ENCODE measurements around the gene GTF2H2C. TPM values are rescaled to one million over a fixed set of nuclear protein-coding genes. Genes with fewer than 3 reads are reported as not detected.

GTF2H2C gene
- total RNA-seq, 1 experiment from 2014 or later, result 46.3 TPM

GRCh38 chr5:69517763-69518212 is 42.2 kb upstream of the GTF2H2C start:
- Histone ChIP-seq H3K9me3 (ENCODE audit: control insufficient read depth, insufficient read depth, low read depth, low read length) (no peaks in the 10 kb centered on the region), H3K27ac (ENCODE audit: low read length) (peak overlapping the region; percentile 73), H3K27me3 (ENCODE audit: control insufficient read depth, insufficient read depth, low read length) (no peaks in the 10 kb centered on the region), H3K36me3 (ENCODE audit: control insufficient read depth, insufficient read depth, low read length) (no peaks in the 10 kb centered on the region), H3K4me3 (ENCODE audit: low read depth in 2 of 2, low read length in 2 of 2) (no peak overlapping the region), H3K4me1 (ENCODE audit: control insufficient read depth, insufficient read depth, low read length) (peaks cover 69% of the 10 kb centered on the region)
- ChIA-PET CTCF (no interaction called here), POLR2A (interaction anchor here (0.7 kb wide), 1 partner anchor 16 kb away, joined by 5 read pairs; no protein-coding TSS in a partner anchor)
- intact Hi-C loops (cut with micrococcal nuclease; ENCODE audit: unreplicated experiment), result no loop called here
- ATAC-seq (peak; percentile 81), DNase-seq (ENCODE audit: low read depth, low spot score) (peak; percentile 75)
- BruUV-seq (replicated peaks), result no TSS peak
- TF ChIP-seq SIN3A (IDR thresholded peaks at IDR 0.05; ENCODE audit: borderline replicate concordance, insufficient read depth, low read depth, low read length) (0 out of 2 replicates have a peak, but pooled peaks have one; percentile 29), TCF7L2 (IDR thresholded peaks at IDR 0.05; ENCODE audit: low read depth, low read length) (peak; percentile 87), REST (IDR thresholded peaks at IDR 0.05; ENCODE audit: insufficient read depth in 1 of 2, low read depth in 2 of 2, low read length in 1 of 2) (no peak), POLR2AphosphoS5 (IDR thresholded peaks at IDR 0.05; ENCODE audit: low read depth, low read length) (peak; percentile 81; the same call in 1 of the 2 replicates), CTCF (IDR thresholded peaks at IDR 0.05) (no peak)
- in situ Hi-C loops (cut with HindIII; ENCODE audit: low pct_unique_long_range_greater_than_20kb, low sequenced_read_pairs), result no loop called here

GRCh38 chr5:69519285-69519684 is 40.7 kb upstream of the GTF2H2C start:
- CTCF ChIA-PET, result interaction anchor here (0.6 kb wide), 1 partner anchor 106 kb away, joined by 8 read pairs; no protein-coding TSS in a partner anchor
- H3K4me1 ChIP-seq (ENCODE audit: control insufficient read depth, insufficient read depth, low read length), result peaks cover 56% of the 10 kb centered on the region
- H3K36me3 ChIP-seq (ENCODE audit: control insufficient read depth, insufficient read depth, low read length), result no peaks in the 10 kb centered on the region
- H3K9me3 ChIP-seq (ENCODE audit: control insufficient read depth, insufficient read depth, low read depth, low read length), result no peaks in the 10 kb centered on the region
- ATAC-seq, result no peak
- no peaks in the 10 kb centered on the region for H3K27me3 ChIP-seq (ENCODE audit: control insufficient read depth, insufficient read depth, low read length)
- no peak for DNase-seq (ENCODE audit: low read depth, low spot score)
- TF ChIP-seq POLR2AphosphoS5 (IDR thresholded peaks at IDR 0.05; ENCODE audit: low read depth, low read length) (no peak), SIN3A (IDR thresholded peaks at IDR 0.05; ENCODE audit: borderline replicate concordance, insufficient read depth, low read depth, low read length) (no peak), TCF7L2 (IDR thresholded peaks at IDR 0.05; ENCODE audit: low read depth, low read length) (no peak)
- no TSS peak for BruUV-seq (replicated peaks)
- H3K4me3 ChIP-seq (ENCODE audit: low read depth in 2 of 2, low read length in 2 of 2), result no peak overlapping the region
- in situ Hi-C loops (cut with HindIII; ENCODE audit: low pct_unique_long_range_greater_than_20kb, low sequenced_read_pairs), result no loop called here
- peak overlapping the region; percentile 73 for H3K27ac ChIP-seq (ENCODE audit: low read length)
- POLR2A ChIA-PET, result no interaction called here
- intact Hi-C loops (cut with micrococcal nuclease; ENCODE audit: unreplicated experiment), result no loop called here

- Histone ChIP-seq H3K27me3 (ENCODE audit: control insufficient read depth, insufficient read depth, low read length) (no peaks in the 10 kb centered on the region), H3K27ac (ENCODE audit: low read length) (peak overlapping the region; percentile 58; the same call in 1 of the 2 replicates), H3K4me3 (ENCODE audit: low read depth in 2 of 2, low read length in 2 of 2) (no peak overlapping the region), H3K9me3 (ENCODE audit: control insufficient read depth, insufficient read depth, low read depth, low read length) (no peaks in the 10 kb centered on the region), H3K36me3 (ENCODE audit: control insufficient read depth, insufficient read depth, low read length) (no peaks in the 10 kb centered on the region), H3K4me1 (ENCODE audit: control insufficient read depth, insufficient read depth, low read length) (peaks cover 47% of the 10 kb centered on the region)
- no peak for DNase-seq (ENCODE audit: low read depth, low spot score)
- in situ Hi-C loops (cut with HindIII; ENCODE audit: low pct_unique_long_range_greater_than_20kb, low sequenced_read_pairs), result no loop called here
- intact Hi-C loops (cut with micrococcal nuclease; ENCODE audit: unreplicated experiment), result no loop called here
- BruUV-seq (replicated peaks), result no TSS peak
- CTCF ChIA-PET, result no interaction called here
- TF ChIP-seq SIN3A (IDR thresholded peaks at IDR 0.05; ENCODE audit: borderline replicate concordance, insufficient read depth, low read depth, low read length), result no peak
- no peak for TF ChIP-seq POLR2AphosphoS5 (IDR thresholded peaks at IDR 0.05; ENCODE audit: low read depth, low read length)
- no peak for TF ChIP-seq CTCF (IDR thresholded peaks at IDR 0.05)
- no peak for TF ChIP-seq TCF7L2 (IDR thresholded peaks at IDR 0.05; ENCODE audit: low read depth, low read length)
- no peak for TF ChIP-seq REST (IDR thresholded peaks at IDR 0.05; ENCODE audit: insufficient read depth in 1 of 2, low read depth in 2 of 2, low read length in 1 of 2)
- no peak for ATAC-seq
- POLR2A ChIA-PET, result interaction anchor here (0.6 kb wide), 1 partner anchor 9 kb away, joined by 5 read pairs; no protein-coding TSS in a partner anchor
Observed at GRCh38 chr5:69522035-69522434, 38.0 kb upstream of the GTF2H2C start.

Data from Panc1 (cell line).